H9 (cell line): Measurements from ENCODE around the gene DUOX2. TPM values are rescaled to one million over a fixed set of nuclear protein-coding genes. Genes with fewer than 3 reads are reported as not detected.

ENCODE experiments used
- DNase-seq: peaks from one replicate; pipeline ENCODE4 v3.0.0-alpha.2; 2017
- H2AFZ ChIP-seq: one replicate; pipeline ENCODE4 v1.6.1; 2013; ENCODE audit warnings: mild to moderate bottlenecking, low read length, control low read depth, moderate library complexity
- H2AK5ac ChIP-seq: 2 replicates; pipeline ENCODE4 v1.6.1; 2013; ENCODE audit warnings: low read length, control low read depth, mixed read lengths; ENCODE audit not compliant: insufficient read length
- H2BK120ac ChIP-seq: one replicate; pipeline ENCODE4 v1.6.1; 2013; ENCODE audit warnings: low read depth, mild to moderate bottlenecking, low read length, control low read depth, inconsistent platforms; ENCODE audit not compliant: poor library complexity, severe bottlenecking
- H2BK12ac ChIP-seq: 2 replicates; pipeline ENCODE4 v1.6.1; 2013; ENCODE audit warnings: low read length, control low read depth, mixed read lengths, low read depth; ENCODE audit not compliant: insufficient read length
- H2BK15ac ChIP-seq: 2 replicates; pipeline ENCODE4 v1.6.1; 2013; ENCODE audit warnings: low read depth, low read length, control low read depth
- H2BK20ac ChIP-seq: one replicate; pipeline ENCODE4 v1.6.1; 2013; ENCODE audit warnings: low read depth, mild to moderate bottlenecking, low read length, control low read depth, inconsistent platforms; ENCODE audit not compliant: poor library complexity, severe bottlenecking
- H2BK5ac ChIP-seq: 2 replicates; pipeline ENCODE4 v1.6.1; 2013; ENCODE audit warnings: low read length, control low read depth, mixed read lengths; ENCODE audit not compliant: insufficient read length
- H3K14ac ChIP-seq: 2 replicates; pipeline ENCODE4 v1.6.1; 2013; ENCODE audit warnings: low read length, control low read depth; ENCODE audit not compliant: insufficient read depth
- H3K18ac ChIP-seq: 2 replicates; pipeline ENCODE4 v1.6.1; 2013; ENCODE audit warnings: low read depth, mild to moderate bottlenecking, mixed read lengths, low read length, control low read depth; ENCODE audit not compliant: insufficient read length
- H3K23ac ChIP-seq: 2 replicates; pipeline ENCODE4 v1.6.1; 2013; ENCODE audit warnings: low read length, control low read depth, mixed read lengths, low read depth; ENCODE audit not compliant: insufficient read length
- H3K23me2 ChIP-seq: 2 replicates; pipeline ENCODE4 v1.6.1; 2013; ENCODE audit warnings: low read depth, mild to moderate bottlenecking, mixed read lengths, low read length, control low read depth; ENCODE audit not compliant: insufficient read length, poor library complexity, severe bottlenecking
- H3K27ac ChIP-seq: 2 replicates; pipeline ENCODE4 v1.5.1; 2013; ENCODE audit warnings: low read length, control low read depth, mixed read lengths, low read depth; ENCODE audit not compliant: insufficient read length
- H3K27me3 ChIP-seq: 2 replicates; pipeline ENCODE4 v1.6.1; 2013; ENCODE audit warnings: low read length, control low read depth, inconsistent platforms; ENCODE audit not compliant: insufficient read depth
- H3K4ac ChIP-seq: 2 replicates; pipeline ENCODE4 v1.6.1; 2013; ENCODE audit warnings: low read depth, mild to moderate bottlenecking, control low read depth, inconsistent platforms, low read length, moderate library complexity
- H3K4me1 ChIP-seq: 2 replicates; pipeline ENCODE4 v1.6.1; 2013; ENCODE audit warnings: low read length, control low read depth, inconsistent platforms; ENCODE audit not compliant: insufficient read depth
- H3K4me2 ChIP-seq: 2 replicates; pipeline ENCODE4 v1.6.1; 2013; ENCODE audit warnings: low read length, control low read depth, mixed read lengths; ENCODE audit not compliant: insufficient read length, insufficient read depth
- H3K56ac ChIP-seq: 2 replicates; pipeline ENCODE4 v1.6.1; 2013; ENCODE audit warnings: low read depth, mild to moderate bottlenecking, mixed read lengths, low read length, control low read depth; ENCODE audit not compliant: insufficient read length
- H3K79me1 ChIP-seq: 2 replicates; pipeline ENCODE4 v1.6.1; 2013; ENCODE audit warnings: low read depth, mild to moderate bottlenecking, moderate library complexity, low read length, control low read depth, inconsistent platforms; ENCODE audit not compliant: insufficient read depth, poor library complexity, severe bottlenecking
- H3K79me2 ChIP-seq: 2 replicates; pipeline ENCODE4 v1.6.1; 2013; ENCODE audit warnings: low read length, control low read depth, inconsistent platforms; ENCODE audit not compliant: insufficient read depth
- H3K9ac ChIP-seq: 2 replicates; pipeline ENCODE4 v1.6.1; 2013; ENCODE audit warnings: low read length, control low read depth, mixed read lengths; ENCODE audit not compliant: insufficient read length; ENCODE audit errors: extremely low read depth
- H3K9me3 ChIP-seq: one replicate; pipeline ENCODE4 v1.6.1; 2013; ENCODE audit warnings: low read depth, low read length, inconsistent platforms; ENCODE audit not compliant: control insufficient read depth
- H3T11ph ChIP-seq: one replicate; pipeline ENCODE4 v1.6.1; 2013; ENCODE audit warnings: mild to moderate bottlenecking, low read length, control low read depth, inconsistent platforms
- H4K20me1 ChIP-seq: one replicate; pipeline ENCODE4 v1.6.1; 2013; ENCODE audit not compliant: control insufficient read depth, insufficient read length, insufficient read depth
- H4K5ac ChIP-seq: 2 replicates; pipeline ENCODE4 v1.6.1; 2013; ENCODE audit warnings: low read depth, mild to moderate bottlenecking, mixed read lengths, low read length, control low read depth; ENCODE audit not compliant: insufficient read length
- H4K8ac ChIP-seq: replicated peaks from 2 replicates; pipeline ENCODE4 v1.6.1; 2013; ENCODE audit warnings: low read length, control low read depth, mixed read lengths, low read depth; ENCODE audit not compliant: insufficient read length
- H4K91ac ChIP-seq: 2 replicates; pipeline ENCODE4 v1.6.1; 2013; ENCODE audit warnings: low read depth, mild to moderate bottlenecking, moderate library complexity, mixed read lengths, low read length, control low read depth; ENCODE audit not compliant: insufficient read length
- H3K27ac Mint-ChIP-seq, 3 experiments: 2 replicates in 2 of 3; 3 replicates in 1 of 3; pipeline ENCODE4 v1.8.0; 2020 to 2021; ENCODE audit warnings: mixed read lengths in 3 of 3, mild to moderate bottlenecking in 1 of 3, moderate library complexity in 1 of 3
- H3K27me3 Mint-ChIP-seq: 2 replicates; pipeline ENCODE4 v1.8.0; 2021; ENCODE audit warnings: low read depth, mild to moderate bottlenecking, moderate library complexity, mixed read lengths
- H3K36me3 Mint-ChIP-seq, 3 experiments: 2 replicates in 2 of 3; 3 replicates in 1 of 3; pipeline ENCODE4 v1.8.0; 2020 to 2021; ENCODE audit warnings: low read depth in 3 of 3, mixed read lengths in 3 of 3; ENCODE audit not compliant: insufficient read depth in 1 of 3
- H3K4me1 Mint-ChIP-seq, 2 experiments: 2 replicates each; pipeline ENCODE4 v1.8.0; 2020; ENCODE audit warnings: mixed read lengths in 2 of 2
- H3K4me3 Mint-ChIP-seq, 2 experiments: 2 replicates in 1 of 2; 3 replicates in 1 of 2; pipeline ENCODE4 v1.8.0; 2020 to 2021; ENCODE audit warnings: mild to moderate bottlenecking in 2 of 2, mixed read lengths in 2 of 2, moderate library complexity in 1 of 2
- H3K9me3 Mint-ChIP-seq, 2 experiments: 2 replicates in 1 of 2; 3 replicates in 1 of 2; pipeline ENCODE4 v1.8.0; 2020; ENCODE audit warnings: mild to moderate bottlenecking in 2 of 2, mixed read lengths in 2 of 2, moderate library complexity in 1 of 2
- CTCF ChIP-seq: fragments of 200-600 bp; sonication (generic); conservative IDR thresholded peaks from 3 replicates; pipeline ENCODE4 v1.8.0; 2021; ENCODE audit warnings: antibody characterized with exemption, mild to moderate bottlenecking
- WGBS: extraction: QIAGEN DNeasy Blood & Tissue Kit; methylation state at CpG from one replicate; pipeline ENCODE4 v1.1.7; 2013; ENCODE audit warnings: missing lambda C conversion rate, low lambda C conversion rate, mixed read lengths; ENCODE audit not compliant: insufficient read length; ENCODE audit errors: extremely low coverage; 5-methylcytosine and 5-hydroxymethylcytosine counted together
- total RNA-seq: library from RNA; stranded (reverse); gene quantifications from 2 replicates; pipeline ENCODE4 v1.2.1, GENCODE V29; 2021

Gene DUOX2
- total RNA-seq, 1 experiment from 2014 or later = 0.42 TPM

GRCh38 chr15:45146405-45146804 is 32.4 kb upstream of the DUOX2 start:
- Histone ChIP-seq H2BK5ac (no peak overlapping the region), H3K14ac (no peak overlapping the region), H2BK15ac (no peak overlapping the region), H4K5ac (no peak overlapping the region), H3K23me2 (no peaks in the 10 kb centered on the region), H2BK12ac (no peak overlapping the region), H3K56ac (no peak overlapping the region), H3K27me3 (no peaks in the 10 kb centered on the region; the same call in 1 of the 2 replicates), H3K79me2 (no peaks in the 10 kb centered on the region), H3K9me3 (no peaks in the 10 kb centered on the region), H3K23ac (no peak overlapping the region), H3K79me1 (no peaks in the 10 kb centered on the region), H4K20me1 (no peaks in the 10 kb centered on the region), H3T11ph (no peak overlapping the region), H4K91ac (no peak overlapping the region), H3K9ac (no peak overlapping the region), H3K18ac (no peak overlapping the region), H2AK5ac (no peak overlapping the region), H2BK120ac (no peak overlapping the region), H2AFZ (no peak overlapping the region), H3K4me2 (no peak overlapping the region), H3K4ac (no peak overlapping the region), H3K27ac (no peak overlapping the region), H4K8ac (no peak overlapping the region), H2BK20ac (no peak overlapping the region), H3K4me1 (no peaks in the 10 kb centered on the region)
- Mint-ChIP-seq H3K36me3 (no peaks in the 10 kb centered on the region), H3K27ac (no peak overlapping the region), H3K4me1 (peaks cover 5 to 7% of the 10 kb centered on the region in 2 experiments; a peak in 3 of 4 replicates), H3K27me3 (peaks cover 30% of the 10 kb centered on the region), H3K4me3 (no peak overlapping the region), H3K9me3 (no peaks in the 10 kb centered on the region; a peak in 1 of 5 replicates)
- TF ChIP-seq CTCF = no peak
- WGBS = no CpG with 5 or more reads among the region's 4 CpGs
- DNase-seq = no peak
